ENCODE results near the gene KIF26B.

KIF26B gene

GRCh38 chr1:245645894-245646293, 491.1 kb downstream of the KIF26B start:
- H3K4me3 ChIP-seq (ENCODE audit: control insufficient read depth, low read depth, low read length): no peak overlapping the region
- TF ChIP-seq, protein P1, sequence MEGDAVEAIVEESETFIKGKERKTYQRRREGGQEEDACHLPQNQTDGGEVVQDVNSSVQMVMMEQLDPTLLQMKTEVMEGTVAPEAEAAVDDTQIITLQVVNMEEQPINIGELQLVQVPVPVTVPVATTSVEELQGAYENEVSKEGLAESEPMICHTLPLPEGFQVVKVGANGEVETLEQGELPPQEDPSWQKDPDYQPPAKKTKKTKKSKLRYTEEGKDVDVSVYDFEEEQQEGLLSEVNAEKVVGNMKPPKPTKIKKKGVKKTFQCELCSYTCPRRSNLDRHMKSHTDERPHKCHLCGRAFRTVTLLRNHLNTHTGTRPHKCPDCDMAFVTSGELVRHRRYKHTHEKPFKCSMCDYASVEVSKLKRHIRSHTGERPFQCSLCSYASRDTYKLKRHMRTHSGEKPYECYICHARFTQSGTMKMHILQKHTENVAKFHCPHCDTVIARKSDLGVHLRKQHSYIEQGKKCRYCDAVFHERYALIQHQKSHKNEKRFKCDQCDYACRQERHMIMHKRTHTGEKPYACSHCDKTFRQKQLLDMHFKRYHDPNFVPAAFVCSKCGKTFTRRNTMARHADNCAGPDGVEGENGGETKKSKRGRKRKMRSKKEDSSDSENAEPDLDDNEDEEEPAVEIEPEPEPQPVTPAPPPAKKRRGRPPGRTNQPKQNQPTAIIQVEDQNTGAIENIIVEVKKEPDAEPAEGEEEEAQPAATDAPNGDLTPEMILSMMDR (IDR thresholded peaks at IDR 0.05; ENCODE audit: control insufficient read depth, insufficient read depth, low read depth, low read length, missing control alignments): no peak
- no peak for DNase-seq (ENCODE audit: low read depth)

GRCh38 chr1:245648749-245649522, 494.2 kb downstream of the KIF26B start:
- TF ChIP-seq, protein P1 (IDR thresholded peaks at IDR 0.05; ENCODE audit: control insufficient read depth, insufficient read depth, low read depth, low read length, missing control alignments): no peak
- H3K4me3 ChIP-seq (ENCODE audit: control insufficient read depth, low read depth, low read length): no peak overlapping the region
- DNase-seq (ENCODE audit: low read depth): no peak

GRCh38 chr1:245649666-245650065, 494.9 kb downstream of the KIF26B start:
- TF ChIP-seq, protein P1 (IDR thresholded peaks at IDR 0.05; ENCODE audit: control insufficient read depth, insufficient read depth, low read depth, low read length, missing control alignments): no peak
- H3K4me3 ChIP-seq (ENCODE audit: control insufficient read depth, low read depth, low read length): no peak overlapping the region
- no peak for DNase-seq (ENCODE audit: low read depth)

DNA sequence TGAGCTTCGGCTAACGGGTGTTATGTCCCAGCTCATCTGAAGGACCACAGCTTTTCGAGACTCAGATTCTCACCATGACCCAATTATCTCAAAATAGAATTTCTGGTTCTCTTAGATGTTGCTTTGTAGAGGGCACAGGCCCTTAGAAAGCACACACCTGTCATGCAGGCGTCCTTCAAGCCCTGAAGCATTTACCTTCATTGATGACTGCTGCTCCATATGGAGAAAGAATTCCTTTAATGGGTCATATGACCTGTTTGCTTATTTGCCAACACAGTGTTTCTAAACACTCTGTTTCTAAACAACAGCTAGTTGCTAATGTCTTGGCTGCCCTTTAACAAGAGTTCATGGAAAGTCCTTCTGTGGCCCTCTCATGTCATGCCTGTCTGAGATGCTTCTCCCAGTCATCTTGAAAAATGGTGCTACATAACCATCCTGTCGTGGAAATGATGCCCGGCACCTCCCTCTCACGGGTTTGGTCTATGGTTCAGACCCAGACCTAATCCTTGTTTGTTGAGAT, 495.7 kb downstream of the KIF26B start:
- DNase-seq (ENCODE audit: low read depth): no peak
- H3K4me3 ChIP-seq (ENCODE audit: control insufficient read depth, low read depth, low read length): no peak overlapping the region
- TF ChIP-seq, protein P1 (IDR thresholded peaks at IDR 0.05; ENCODE audit: control insufficient read depth, insufficient read depth, low read depth, low read length, missing control alignments): no peak

DNA sequence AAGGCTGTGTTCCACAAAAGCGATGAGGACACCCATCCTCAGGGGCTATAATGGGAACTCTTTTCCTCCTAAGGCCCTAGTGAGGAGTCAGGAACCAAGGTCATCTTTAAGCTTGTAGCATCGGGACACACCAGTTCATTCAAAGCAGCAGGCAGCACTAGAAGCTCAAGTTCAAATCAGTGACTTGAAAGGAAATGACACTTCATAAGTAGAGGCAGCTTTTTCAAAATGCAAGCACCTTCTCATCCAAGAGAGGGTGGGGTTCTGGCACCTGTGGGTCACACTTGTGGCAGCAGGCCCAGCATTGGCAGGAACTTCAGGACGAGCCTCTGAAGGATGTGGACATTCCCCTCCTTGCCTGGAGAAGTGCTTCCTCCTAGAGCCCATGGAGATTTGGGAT, 496.3 kb downstream of the KIF26B start:
- TF ChIP-seq, protein P1 (IDR thresholded peaks at IDR 0.05; ENCODE audit: control insufficient read depth, insufficient read depth, low read depth, low read length, missing control alignments): no peak
- no peak for DNase-seq (ENCODE audit: low read depth)

GRCh38 chr1:245652116-245652515, 497.3 kb downstream of the KIF26B start:
- TF ChIP-seq, protein P1 (IDR thresholded peaks at IDR 0.05; ENCODE audit: control insufficient read depth, insufficient read depth, low read depth, low read length, missing control alignments): no peak
- DNase-seq (ENCODE audit: low read depth): no peak
- no peak overlapping the region for H3K4me3 ChIP-seq (ENCODE audit: control insufficient read depth, low read depth, low read length)

More for the DNA sequence above, 496.3 kb downstream of the KIF26B start:
- no peak overlapping the region for H3K4me3 ChIP-seq (ENCODE audit: control insufficient read depth, low read depth, low read length)

Measured in AG09309 (cell line).